Pulmonary artery endothelial cell (primary cell): ENCODE data around the gene PAPPA2. TPM values are rescaled to one million over a fixed set of nuclear protein-coding genes. Genes with fewer than 3 reads are reported as not detected.
A peak's percentile ranks its signal among the peaks of the same experiment; 100 is the strongest.

Experiments used
- DNase-seq: peaks from one replicate; pipeline ENCODE4 v3.0.0-alpha.2; 2011; ENCODE audit warnings: low read depth, low spot score
- total RNA-seq: library from RNA; depleted of rRNA; stranded (reverse); fragments of >200 nt; gene quantifications from 2 replicates; pipeline ENCODE4 v1.2.3, GENCODE V29; 2014

The PAPPA2 gene
- total RNA-seq, 1 donor from 2014 or later: 0.40 TPM

GRCh38 chr1:176854121-176854520 lies 391.1 kb downstream of the PAPPA2 start:
- no peak for DNase-seq

- no peak for DNase-seq
Observed at GRCh38 chr1:176854758-176855745, 392.1 kb downstream of the PAPPA2 start.

DNA sequence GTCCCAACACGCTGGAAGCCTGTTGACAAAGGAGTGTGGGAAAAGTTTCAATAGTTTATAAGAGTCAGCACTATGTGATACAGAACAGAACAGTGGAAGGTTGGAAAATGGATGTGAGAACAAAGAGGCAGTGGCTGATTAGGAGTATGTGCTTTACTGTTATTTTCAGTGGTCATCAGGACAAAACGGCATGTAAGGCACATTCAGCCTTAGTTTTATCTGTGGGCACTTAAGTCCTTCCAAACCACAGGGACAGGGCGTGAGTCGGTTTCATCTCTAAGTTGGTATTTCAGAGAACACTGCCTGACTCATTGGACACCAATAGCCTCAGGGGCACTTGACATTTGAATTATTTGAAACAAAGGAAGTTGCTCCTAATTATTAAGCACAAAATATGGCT lies 394.7 kb downstream of the PAPPA2 start:
- DNase-seq: no peak

DNA sequence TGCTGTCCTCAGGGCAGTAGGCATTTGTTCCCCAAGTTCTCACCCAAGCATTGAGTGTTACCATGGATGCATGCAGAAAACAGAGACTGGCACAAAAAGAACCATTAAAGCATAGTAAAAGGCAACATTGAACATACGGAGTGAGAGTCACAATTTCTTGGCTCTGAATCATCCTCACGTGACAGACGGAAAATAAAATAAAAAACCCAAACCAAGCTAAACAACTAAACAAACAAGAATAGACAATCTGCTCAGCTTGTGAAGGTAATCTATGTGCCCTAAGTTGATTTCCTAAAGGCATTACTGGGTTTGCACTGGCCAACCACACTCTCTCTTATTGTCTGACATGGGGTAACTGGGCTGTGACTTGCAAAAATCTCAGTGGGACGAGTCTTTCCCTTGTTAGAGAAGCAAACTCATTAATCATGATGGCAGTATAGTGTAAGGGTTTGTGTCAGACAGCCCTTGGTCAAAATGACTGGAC lies 395.5 kb downstream of the PAPPA2 start:
- no peak for DNase-seq

GRCh38 chr1:176863613-176864012 lies 400.6 kb downstream of the PAPPA2 start:
- no peak for DNase-seq

DNA sequence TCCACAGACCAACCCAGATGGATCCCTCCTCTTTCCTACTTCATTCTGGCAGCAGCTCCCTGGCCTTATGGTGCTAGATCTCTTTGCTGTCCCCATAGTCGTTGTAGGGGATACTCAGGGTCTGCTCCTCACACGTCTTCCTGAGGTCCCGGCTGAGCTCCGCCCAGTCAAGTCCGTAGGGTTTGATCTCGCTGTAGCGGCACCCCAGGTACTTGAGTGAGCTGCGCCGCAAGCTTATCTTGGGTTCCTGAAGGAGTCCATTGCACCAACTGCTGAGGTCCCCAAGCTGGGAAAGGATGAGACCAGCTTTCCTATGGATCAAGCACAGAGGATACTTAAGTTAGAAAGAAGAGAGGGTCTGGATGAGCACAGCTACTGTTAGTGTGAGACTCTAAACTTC lies 401.2 kb downstream of the PAPPA2 start:
- no peak for DNase-seq

DNA sequence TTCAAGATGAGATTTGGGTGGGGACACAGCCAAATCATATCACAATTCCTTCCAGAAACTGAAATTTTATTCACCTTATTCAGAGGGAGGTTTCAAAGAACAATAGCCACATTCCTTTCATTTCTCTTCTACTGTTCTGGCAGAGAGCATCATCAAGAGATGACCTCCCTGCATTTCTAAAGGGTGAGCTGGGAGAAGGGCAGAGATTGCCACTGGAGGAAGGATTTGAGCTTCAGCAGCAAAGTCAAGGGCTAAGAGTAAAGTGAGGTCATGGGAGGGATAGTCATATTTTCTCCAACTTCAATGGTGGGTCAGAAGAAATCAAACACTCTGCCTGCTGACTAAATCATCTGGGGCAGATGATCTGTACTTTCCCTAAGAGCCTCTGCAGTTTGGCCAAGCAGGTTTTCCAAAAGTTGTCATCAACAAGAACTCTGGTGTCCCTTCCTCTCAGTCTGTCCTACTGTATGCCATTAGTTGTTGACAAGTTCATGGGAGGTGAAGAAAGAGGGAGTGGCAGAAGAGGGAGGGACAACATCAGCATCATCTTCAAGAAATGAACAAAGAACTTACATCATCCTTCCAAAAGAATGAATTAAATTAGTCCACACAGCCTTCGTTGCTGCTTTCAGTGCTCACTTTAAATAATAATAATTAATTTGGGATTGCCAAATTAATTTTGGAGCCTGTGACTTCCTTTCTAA lies 403.2 kb downstream of the PAPPA2 start:
- no peak for DNase-seq

DNA sequence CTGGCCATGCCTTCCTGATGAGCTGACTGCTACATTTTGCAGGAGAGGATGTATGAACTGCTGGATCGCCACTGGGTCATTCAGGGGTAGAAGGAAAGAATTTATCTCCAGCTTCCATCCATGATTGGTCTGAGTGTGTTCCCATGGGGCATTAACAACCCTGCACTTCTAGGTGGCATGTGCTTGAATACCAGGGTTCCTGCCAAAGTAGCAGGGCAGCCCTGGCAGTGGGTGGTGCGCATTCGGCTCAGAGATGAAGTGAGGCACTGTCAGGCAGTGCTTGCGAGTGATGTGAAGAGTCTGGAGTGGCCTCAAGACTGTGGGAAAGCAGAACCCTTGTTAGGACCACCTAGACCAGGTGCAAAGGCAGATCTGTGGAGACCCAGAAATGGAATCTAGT lies 406.6 kb downstream of the PAPPA2 start:
- no peak for DNase-seq

DNA sequence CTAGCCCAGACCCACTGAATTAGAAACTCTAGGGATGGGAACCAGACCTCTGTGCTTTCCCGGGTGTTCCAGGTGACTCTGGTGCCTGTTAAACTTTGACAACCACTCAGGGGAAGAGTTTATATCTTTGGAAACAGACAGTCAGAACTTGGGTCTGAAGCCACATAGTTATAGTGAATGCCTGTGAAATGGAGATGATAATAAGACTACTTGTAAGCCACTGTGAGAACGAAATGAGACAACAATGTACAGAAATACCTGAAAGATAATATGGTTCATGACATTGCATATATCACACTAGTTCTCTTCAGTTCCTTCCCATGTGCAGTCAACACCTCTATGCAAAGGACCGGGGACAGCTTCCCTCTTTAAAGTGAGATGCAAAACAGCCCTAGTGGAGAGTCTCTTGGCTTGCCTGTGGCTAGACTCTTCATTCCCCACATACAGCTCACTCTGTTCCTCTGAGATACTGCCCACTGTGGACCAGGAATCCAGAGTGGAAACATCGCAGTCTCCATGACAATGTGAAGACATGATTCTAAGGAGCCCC lies 414.1 kb downstream of the PAPPA2 start:
- DNase-seq: no peak

- DNase-seq: no peak
Observed at GRCh38 chr1:176877557-176877956, 414.6 kb downstream of the PAPPA2 start.

- no peak for DNase-seq
Observed at GRCh38 chr1:176878750-176879536, 416.0 kb downstream of the PAPPA2 start.

DNA sequence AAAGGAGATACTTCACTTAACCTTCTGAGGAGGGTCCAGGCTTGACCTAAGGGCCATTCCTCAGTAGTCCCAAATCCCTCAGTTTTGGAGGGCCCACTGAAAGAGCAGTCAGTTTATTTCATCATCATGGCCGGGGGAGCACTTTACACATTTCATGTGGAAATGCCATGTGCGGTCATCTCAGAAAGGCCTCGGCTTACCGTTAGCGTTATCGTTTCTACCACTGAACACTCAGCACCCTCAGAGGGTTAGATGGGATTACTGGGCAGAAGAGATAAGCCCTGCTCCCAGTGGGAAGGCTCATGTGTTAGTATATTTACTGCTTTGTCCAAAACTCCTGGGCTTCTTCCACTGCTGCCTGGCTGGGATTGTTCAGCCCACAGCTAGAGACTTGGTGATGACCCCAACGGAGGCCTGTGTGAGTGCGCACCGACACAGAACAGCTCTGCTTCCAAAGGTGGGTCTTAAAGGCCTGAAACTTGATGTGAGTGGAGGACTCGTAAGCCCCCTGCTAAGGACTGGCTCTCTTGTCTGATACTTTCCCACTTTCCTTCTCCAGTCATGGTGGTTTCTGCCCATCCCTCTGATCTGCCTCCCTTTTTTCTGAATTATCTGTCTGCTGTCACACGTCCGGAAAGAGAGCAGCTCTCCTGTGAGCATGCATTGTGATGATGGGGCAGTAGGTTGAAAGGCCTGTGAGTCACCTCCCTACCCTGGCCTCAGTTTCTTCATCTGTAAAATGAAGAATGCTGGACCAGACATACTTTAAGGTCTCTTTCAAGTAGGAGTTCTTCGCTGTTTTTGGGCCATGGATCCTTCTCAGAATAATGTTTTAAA lies 417.0 kb downstream of the PAPPA2 start:
- DNase-seq: no peak

DNA sequence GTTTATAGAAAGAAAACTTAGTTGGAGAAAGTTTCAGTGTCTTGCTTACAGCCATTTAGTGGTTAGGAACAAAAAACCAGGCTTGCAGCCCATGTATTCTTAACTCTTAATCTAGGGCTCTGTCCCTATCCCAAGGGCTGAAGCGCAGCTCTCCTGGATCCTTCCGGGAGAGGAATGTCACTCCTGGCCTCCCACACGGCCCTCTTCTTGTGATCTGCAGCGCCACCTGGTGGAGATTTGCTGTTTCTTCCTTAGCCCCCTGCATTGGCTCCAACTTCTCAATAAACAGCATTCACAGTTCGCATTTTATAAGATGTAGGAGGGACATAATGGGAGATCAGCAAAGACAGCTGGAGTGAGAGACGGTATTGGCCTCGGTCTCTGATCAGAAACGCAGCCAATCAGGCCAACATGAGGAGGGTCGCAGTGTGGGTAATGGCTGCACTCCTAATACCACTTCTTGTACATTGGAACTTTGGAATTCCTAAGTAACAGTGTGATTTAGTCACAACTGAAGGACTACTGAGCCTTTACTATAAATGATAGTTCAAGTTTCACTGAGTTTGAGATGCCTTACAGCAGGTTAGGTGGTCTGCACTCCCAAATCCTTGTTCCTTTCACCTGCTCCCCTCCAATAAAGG lies 418.1 kb downstream of the PAPPA2 start:
- DNase-seq: peak; percentile 13

DNA sequence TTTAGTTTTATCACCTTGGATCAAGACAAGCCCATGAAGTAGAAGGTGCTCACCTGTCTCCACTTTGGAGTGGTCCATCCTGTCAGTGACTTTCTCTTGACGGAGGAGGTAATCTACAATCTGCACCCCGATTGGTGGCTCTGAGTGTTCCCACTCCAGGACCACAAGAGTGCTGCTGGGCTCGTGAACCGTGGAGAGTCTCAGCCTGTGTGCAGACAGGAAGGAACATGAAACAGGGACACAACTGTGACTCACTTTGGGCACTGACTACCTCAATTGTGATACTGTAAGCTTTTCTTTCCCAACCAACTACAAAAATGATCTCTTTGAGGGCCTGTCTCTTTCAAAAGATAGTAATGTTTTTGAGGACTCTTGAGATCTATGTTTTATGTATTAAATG lies 421.3 kb downstream of the PAPPA2 start:
- DNase-seq: no peak

GRCh38 chr1:176884911-176885310 lies 421.9 kb downstream of the PAPPA2 start:
- no peak for DNase-seq

DNA sequence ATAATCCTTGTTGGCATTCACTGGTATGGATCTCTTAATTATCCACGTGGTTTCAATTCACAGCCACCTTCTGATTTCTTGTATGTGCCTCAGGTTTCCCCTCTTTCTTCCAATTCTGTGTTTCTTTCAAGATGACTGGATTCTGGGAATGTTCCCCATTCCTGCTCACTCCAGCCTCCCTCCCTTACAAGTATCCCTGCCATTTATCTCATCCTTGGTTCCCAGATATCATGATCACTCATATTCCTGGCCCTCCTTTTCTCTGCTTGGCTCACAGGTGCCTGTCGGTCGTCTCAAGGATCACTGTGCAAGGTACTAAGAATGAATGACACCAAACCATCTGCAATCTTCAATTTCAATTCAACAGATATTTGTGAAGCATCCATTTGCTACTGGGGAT lies 422.4 kb downstream of the PAPPA2 start:
- no peak for DNase-seq

GRCh38 chr1:176885751-176886150 lies 422.8 kb downstream of the PAPPA2 start:
- no peak for DNase-seq

DNA sequence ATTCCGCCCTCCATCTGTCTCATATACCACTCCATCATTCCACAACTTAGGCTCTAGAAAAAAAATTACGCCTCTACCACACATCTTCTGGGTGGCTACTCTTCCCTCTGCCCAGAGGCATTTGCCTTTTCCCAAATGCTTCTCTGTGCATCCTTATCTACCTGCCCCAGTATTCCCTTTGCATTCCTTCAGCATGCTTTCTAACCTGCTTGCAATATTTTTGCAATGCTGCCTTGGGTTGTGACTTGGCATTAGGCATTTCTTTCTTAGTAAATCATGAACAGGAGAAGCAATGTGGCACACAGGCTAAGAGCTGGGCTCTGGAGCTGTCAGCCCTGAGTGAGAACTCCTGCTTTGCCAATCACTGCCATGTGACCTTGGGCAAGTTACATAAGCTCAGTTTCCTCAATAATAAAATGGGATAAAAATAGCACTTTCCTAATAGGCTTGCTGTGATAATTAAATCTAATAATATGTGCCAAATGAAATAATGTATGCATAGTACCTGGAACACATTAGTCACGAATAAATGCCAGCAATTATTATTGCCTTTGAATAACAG lies 425.6 kb downstream of the PAPPA2 start:
- DNase-seq: no peak

DNA sequence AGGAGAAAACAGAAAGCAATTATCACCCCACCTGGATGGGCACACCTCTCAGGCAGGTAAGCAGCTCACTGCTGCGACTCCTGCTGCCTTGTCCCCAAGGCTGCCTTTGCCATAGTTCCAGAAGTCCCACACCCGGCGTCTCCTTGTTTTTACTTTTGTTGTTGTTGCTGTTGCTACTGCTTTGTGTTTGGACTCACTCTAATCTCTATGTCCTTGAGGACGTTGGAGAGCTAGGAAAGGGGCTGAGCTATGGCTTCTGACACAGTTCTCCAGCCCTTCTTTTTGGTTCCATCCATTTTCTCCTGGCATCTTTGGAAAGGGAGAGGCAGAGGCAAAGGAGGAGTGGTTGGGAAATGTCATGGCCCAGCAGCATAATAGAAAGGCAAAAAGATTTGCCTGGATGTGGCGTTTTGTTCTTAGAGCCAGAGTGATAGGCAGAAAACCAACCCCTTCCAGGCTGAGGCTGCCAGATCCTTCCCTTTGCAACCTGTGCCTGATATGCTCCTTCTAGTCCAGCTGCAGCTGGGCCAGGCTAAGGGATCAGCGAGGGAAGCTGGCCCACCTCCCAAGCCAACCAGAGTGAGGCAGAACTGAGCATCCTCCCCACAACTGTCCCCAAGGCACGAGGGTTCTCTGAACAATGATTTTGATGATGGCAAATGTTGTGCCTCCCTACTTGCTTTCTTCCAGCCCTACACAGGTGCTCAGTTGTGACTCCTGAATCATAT lies 430.8 kb downstream of the PAPPA2 start:
- DNase-seq: no peak
